Upper lobe of right lung (tissue), 1 donor: ENCODE results near the gene SEH1L. TPM values are rescaled to one million over a fixed set of nuclear protein-coding genes. Genes with fewer than 3 reads are reported as not detected.

Experiments used
- ATAC-seq: fragments of 200-7000 bp; cut with Tn5 transposase; one replicate; pipeline ENCODE4 v1.9.1; 2020; ENCODE audit warnings: mild to moderate bottlenecking, moderate library complexity
- DNase-seq: peaks from one replicate; pipeline ENCODE4 v3.0.0-alpha.2; 2020
- H3K27ac ChIP-seq: fragments of 200-600 bp; one replicate; pipeline ENCODE4 v1.8.0; 2022
- H3K27me3 ChIP-seq: fragments of 200-600 bp; one replicate; pipeline ENCODE4 v1.8.0; 2022; ENCODE audit warnings: mild to moderate bottlenecking
- H3K36me3 ChIP-seq: fragments of 200-600 bp; one replicate; pipeline ENCODE4 v1.8.0; 2022
- H3K4me1 ChIP-seq: fragments of 200-600 bp; one replicate; pipeline ENCODE4 v1.8.0; 2022
- H3K4me3 ChIP-seq: fragments of 200-600 bp; one replicate; pipeline ENCODE4 v1.8.0; 2022; ENCODE audit warnings: mild to moderate bottlenecking
- H3K9me3 ChIP-seq: fragments of 200-600 bp; one replicate; pipeline ENCODE4 v1.8.0; 2022
- intact Hi-C: fragments of 100-400 bp; cut with DNase I; formaldehyde crosslinking; loops from one replicate; pipeline ENCODE4 v1.11.0; 2022
- total RNA-seq: library from RNA; stranded (reverse); fragmentation: NEBNext Ultra II Directional; extraction: Animal tissue kit (Norgen Biotek cat#: 25700); gene quantifications from one replicate; pipeline ENCODE4 v1.2.1, GENCODE V29; 2021
- TF ChIP-seq, protein P1 (sequence below): fragments of 200-600 bp; IDR thresholded peaks from one replicate; pipeline ENCODE4 v1.8.0; 2022; ENCODE audit warnings: antibody characterized with exemption
- donor health status: DM: no; HTN: yes; CAD: no; lungs with severe emphysema.

SEH1L gene
- total RNA-seq, 1 donor from 2014 or later: 41.5 TPM

DNA sequence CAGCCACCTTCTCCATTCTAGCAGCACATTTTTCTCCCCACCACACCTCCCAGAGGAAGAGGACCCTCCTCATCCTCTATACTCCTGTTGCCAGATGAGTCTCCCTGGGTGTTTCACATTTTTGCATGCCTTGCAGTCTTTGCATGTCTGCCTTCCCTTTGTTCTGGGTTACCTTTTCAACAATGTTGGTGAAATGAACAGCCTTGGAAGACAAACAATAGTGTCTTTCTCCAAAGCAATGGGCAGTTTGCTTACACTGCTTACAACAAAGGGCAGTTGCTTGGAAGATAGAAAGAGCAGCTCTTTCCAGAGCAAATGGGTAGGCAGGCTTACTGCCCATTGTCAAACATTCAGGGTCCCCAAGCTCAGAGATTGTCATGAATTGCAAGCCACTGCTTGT, 14.5 kb upstream of the SEH1L start:
- intact Hi-C loops: no loop called here
- Histone ChIP-seq H3K9me3 (no peaks in the 10 kb centered on the region), H3K4me3 (no peak overlapping the region), H3K27ac (no peak overlapping the region), H3K36me3 (no peaks in the 10 kb centered on the region), H3K27me3 (no peaks in the 10 kb centered on the region), H3K4me1 (no peaks in the 10 kb centered on the region)
- DNase-seq (no peak), ATAC-seq (no peak)
- TF ChIP-seq, protein P1, sequence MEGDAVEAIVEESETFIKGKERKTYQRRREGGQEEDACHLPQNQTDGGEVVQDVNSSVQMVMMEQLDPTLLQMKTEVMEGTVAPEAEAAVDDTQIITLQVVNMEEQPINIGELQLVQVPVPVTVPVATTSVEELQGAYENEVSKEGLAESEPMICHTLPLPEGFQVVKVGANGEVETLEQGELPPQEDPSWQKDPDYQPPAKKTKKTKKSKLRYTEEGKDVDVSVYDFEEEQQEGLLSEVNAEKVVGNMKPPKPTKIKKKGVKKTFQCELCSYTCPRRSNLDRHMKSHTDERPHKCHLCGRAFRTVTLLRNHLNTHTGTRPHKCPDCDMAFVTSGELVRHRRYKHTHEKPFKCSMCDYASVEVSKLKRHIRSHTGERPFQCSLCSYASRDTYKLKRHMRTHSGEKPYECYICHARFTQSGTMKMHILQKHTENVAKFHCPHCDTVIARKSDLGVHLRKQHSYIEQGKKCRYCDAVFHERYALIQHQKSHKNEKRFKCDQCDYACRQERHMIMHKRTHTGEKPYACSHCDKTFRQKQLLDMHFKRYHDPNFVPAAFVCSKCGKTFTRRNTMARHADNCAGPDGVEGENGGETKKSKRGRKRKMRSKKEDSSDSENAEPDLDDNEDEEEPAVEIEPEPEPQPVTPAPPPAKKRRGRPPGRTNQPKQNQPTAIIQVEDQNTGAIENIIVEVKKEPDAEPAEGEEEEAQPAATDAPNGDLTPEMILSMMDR: no peak

DNA sequence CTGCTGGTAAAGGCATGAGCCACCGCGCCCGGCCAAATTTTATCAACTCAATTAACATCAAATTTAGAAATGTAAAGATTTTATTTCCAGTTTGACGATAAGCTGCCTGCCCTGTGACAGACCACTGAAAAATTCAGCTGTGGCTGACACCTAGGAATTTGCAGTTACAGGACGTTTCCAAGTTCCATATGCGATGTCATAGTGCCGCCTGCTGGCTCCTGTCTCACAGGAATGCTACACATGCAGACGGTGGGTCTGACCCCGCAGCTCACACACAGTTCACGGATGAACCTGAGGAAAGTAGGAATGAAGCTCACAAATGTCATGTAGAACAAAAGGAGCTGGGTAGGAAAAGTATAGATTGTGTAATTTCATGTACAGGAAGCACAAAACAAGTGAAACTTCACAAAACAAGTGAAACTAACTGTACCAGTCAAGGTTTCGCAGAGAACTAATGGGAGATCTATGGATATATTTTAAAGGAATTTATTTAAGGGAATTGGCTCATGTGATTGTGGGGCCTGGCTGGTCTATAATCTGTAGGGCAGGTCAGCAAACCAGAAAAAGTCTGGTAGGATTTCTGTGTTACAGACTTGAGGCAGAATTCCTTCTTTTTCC, 13.2 kb upstream of the SEH1L start:
- ATAC-seq: peak; percentile 97
- Histone ChIP-seq H3K36me3 (no peaks in the 10 kb centered on the region), H3K27me3 (no peaks in the 10 kb centered on the region), H3K4me1 (no peaks in the 10 kb centered on the region), H3K4me3 (no peak overlapping the region), H3K9me3 (no peaks in the 10 kb centered on the region), H3K27ac (no peak overlapping the region)
- peak; percentile 85 for DNase-seq
- intact Hi-C loops: loop anchor here (2.0 kb wide), 1 partner anchor 208 kb away; no protein-coding TSS in a partner anchor
- TF ChIP-seq, protein P1: peak; percentile 93

DNA sequence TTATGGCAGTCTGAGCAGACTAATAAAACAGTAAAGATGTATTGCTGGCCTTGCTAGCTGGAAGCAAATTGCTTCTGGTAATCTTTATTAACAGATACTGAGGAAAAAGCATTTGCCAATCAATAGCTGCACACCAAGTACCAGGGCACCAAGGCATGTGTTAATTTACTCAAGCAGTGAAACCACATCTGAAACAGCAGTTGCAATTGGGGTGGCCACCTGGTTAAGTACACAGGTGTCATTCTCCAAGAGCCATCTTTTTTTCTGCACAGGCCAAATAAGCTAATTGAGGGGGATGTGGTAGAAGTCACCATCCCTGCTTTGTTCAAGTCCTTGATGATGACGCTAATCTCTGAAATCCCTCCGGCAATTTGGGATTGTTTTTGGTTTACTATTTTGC, 8.6 kb upstream of the SEH1L start:
- H3K4me3 ChIP-seq: no peak overlapping the region
- intact Hi-C loops: no loop called here
- H3K4me1 ChIP-seq: no peaks in the 10 kb centered on the region
- H3K27me3 ChIP-seq: no peaks in the 10 kb centered on the region
- H3K36me3 ChIP-seq: no peaks in the 10 kb centered on the region
- TF ChIP-seq, protein P1: no peak
- DNase-seq (no peak), ATAC-seq (no peak)
- no peaks in the 10 kb centered on the region for H3K9me3 ChIP-seq
- H3K27ac ChIP-seq: no peak overlapping the region

DNA sequence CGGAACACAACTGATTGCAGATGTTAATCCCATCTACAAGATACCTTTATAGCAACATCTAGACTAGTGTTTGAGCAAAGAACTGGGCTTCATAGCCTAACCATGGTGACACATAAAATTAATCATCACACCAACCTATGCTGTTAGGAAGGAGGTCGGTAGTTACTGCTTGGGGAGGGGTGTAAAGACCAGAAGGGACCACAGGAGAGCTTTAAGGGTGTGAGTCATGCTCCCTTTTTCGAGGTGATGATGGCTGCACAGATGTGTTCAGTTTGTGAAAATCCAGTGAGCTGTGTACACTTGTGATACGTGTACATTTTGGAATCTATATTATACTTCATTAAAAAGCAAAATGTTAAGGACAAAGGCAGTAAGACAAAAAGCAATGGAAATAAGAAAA, 4.6 kb upstream of the SEH1L start:
- Histone ChIP-seq H3K4me1 (peaks cover 12% of the 10 kb centered on the region), H3K27ac (no peak overlapping the region), H3K36me3 (no peaks in the 10 kb centered on the region), H3K27me3 (no peaks in the 10 kb centered on the region), H3K9me3 (no peaks in the 10 kb centered on the region), H3K4me3 (no peak overlapping the region)
- intact Hi-C loops: no loop called here
- ATAC-seq (no peak), DNase-seq (no peak)
- TF ChIP-seq, protein P1: no peak

DNA sequence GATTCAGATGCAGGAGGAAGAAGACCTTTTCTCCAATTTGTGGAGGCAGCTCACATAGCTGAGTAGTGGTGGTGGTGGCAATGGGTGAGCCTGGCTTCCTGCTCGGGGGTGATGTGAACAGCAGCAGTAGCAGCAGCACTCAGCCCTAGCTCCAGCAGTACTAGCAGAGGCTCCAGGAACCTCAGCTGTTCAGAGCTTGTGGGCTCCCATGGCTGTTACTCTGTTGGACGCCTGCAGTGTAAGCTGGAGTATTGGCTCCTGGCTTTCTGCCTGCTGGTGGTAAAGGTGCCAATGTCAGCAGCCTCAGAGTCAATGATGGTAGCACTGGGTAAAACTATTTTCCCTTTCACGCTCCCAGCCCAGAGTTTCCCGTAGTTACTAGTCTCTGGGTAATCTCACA, 3.1 kb upstream of the SEH1L start:
- intact Hi-C loops: no loop called here
- no peaks in the 10 kb centered on the region for H3K27me3 ChIP-seq
- peaks cover 18% of the 10 kb centered on the region for H3K4me1 ChIP-seq
- H3K36me3 ChIP-seq: no peaks in the 10 kb centered on the region
- no peak for ATAC-seq
- H3K9me3 ChIP-seq: no peaks in the 10 kb centered on the region
- TF ChIP-seq, protein P1: no peak
- H3K27ac ChIP-seq: no peak overlapping the region
- H3K4me3 ChIP-seq: no peak overlapping the region
- DNase-seq: no peak
